ENCODE data around the gene ANKH. TPM values are rescaled to one million over a fixed set of nuclear protein-coding genes. Genes with fewer than 3 reads are reported as not detected.
"Not testable (repeated sequence)": the region's sequence is repeated elsewhere in the genome, so short reads cannot be mapped to it uniquely, and the experiment has no call there.

Gene ANKH
- total and polyA plus RNA-seq, 2 donors (not counting 1 experiment from before 2014, with no cell fraction given), result 13.7 to 71.1 TPM

- H3K9ac ChIP-seq (ENCODE audit: low read length); H3K79me2 ChIP-seq (ENCODE audit: control insufficient read depth, insufficient read depth, low read length); H3K27me3 ChIP-seq (replicated peaks in 1 of 4; ENCODE audit: control extremely low read depth in 1 of 4, control insufficient read depth in 3 of 4, insufficient read depth in 4 of 4, low read length in 3 of 4); H3K4me1 Mint-ChIP-seq; H4K20me1 ChIP-seq (ENCODE audit: control insufficient read depth, insufficient read depth, low read length, poor library complexity, severe bottlenecking); POLR2A ChIA-PET; H3K36me3 ChIP-seq (replicated peaks in 1 of 2; ENCODE audit: control extremely low read depth in 1 of 2, control insufficient read depth in 1 of 2, extremely low read depth in 1 of 2, insufficient read depth in 2 of 2, low read length in 1 of 2); H3K4me1 ChIP-seq (ENCODE audit: control insufficient read depth in 2 of 2, insufficient read depth in 2 of 2, low read length in 2 of 2); intact Hi-C loops (cut with micrococcal nuclease); H3K9me3 ChIP-seq (ENCODE audit: control extremely low read depth in 1 of 3, control insufficient read depth in 2 of 3, insufficient read depth in 1 of 3, low read length in 2 of 3); DNase-seq; H3K4me3 Mint-ChIP-seq; H3K9me3 Mint-ChIP-seq (ENCODE audit: insufficient read depth); H2AFZ ChIP-seq (ENCODE audit: insufficient read depth, low read depth, low read length, poor library complexity, severe bottlenecking); H3K27ac ChIP-seq (ENCODE audit: low read length in 2 of 2); H3K4me2 ChIP-seq (replicated peaks; ENCODE audit: low read depth, low read length, poor library complexity, severe bottlenecking); H3K27ac Mint-ChIP-seq; CTCF ChIA-PET; H3K4me3 ChIP-seq (ENCODE audit: control extremely low read depth in 1 of 5, extremely low read depth in 1 of 5, insufficient read depth in 1 of 5, low read depth in 2 of 5, low read length in 4 of 5); ATAC-seq (ENCODE audit: low read depth): not testable (repeated sequence)
- 100% methylated on average over 2 of the region's 2 CpGs for WGBS (ENCODE audit: insufficient coverage)
- H3K27me3 Mint-ChIP-seq, result peaks cover 20% of the 10 kb centered on the region
Measured at GRCh38 chr5:14919106-14919505, 47.5 kb upstream of the ANKH start.

GRCh38 chr5:14917719-14918118 lies 46.1 kb upstream of the ANKH start:
- peaks cover 0 to 10% (median 0%) of the 10 kb centered on the region in 4 experiments for H3K27me3 ChIP-seq (replicated peaks in 1 of 4; ENCODE audit: control extremely low read depth in 1 of 4, control insufficient read depth in 3 of 4, insufficient read depth in 4 of 4, low read length in 3 of 4)
- DNase-seq, result no peak
- ATAC-seq (ENCODE audit: low read depth), result no peak
- ChIA-PET CTCF (no interaction called here), POLR2A (no interaction called here)
- Mint-ChIP-seq H3K27me3 (peaks cover 26% of the 10 kb centered on the region), H3K4me1 (no peaks in the 10 kb centered on the region), H3K4me3 (no peak overlapping the region), H3K27ac (no peak overlapping the region), H3K9me3 (ENCODE audit: insufficient read depth) (no peaks in the 10 kb centered on the region)
- no peak overlapping the region for H3K9ac ChIP-seq (ENCODE audit: low read length)
- no peak overlapping the region for H3K4me2 ChIP-seq (replicated peaks; ENCODE audit: low read depth, low read length, poor library complexity, severe bottlenecking)
- H3K36me3 ChIP-seq (replicated peaks in 1 of 2; ENCODE audit: control extremely low read depth in 1 of 2, control insufficient read depth in 1 of 2, extremely low read depth in 1 of 2, insufficient read depth in 2 of 2, low read length in 1 of 2), result no peaks in the 10 kb centered on the region
- intact Hi-C loops (cut with micrococcal nuclease), result no loop called here
- no peaks in the 10 kb centered on the region for H3K4me1 ChIP-seq (ENCODE audit: control insufficient read depth in 2 of 2, insufficient read depth in 2 of 2, low read length in 2 of 2)
- H3K79me2 ChIP-seq (ENCODE audit: control insufficient read depth, insufficient read depth, low read length), result no peaks in the 10 kb centered on the region
- H2AFZ ChIP-seq (ENCODE audit: insufficient read depth, low read depth, low read length, poor library complexity, severe bottlenecking), result no peak overlapping the region
- TF ChIP-seq CTCF (IDR thresholded peaks at IDR 0.05), result no peak
- no peak overlapping the region for H3K27ac ChIP-seq (ENCODE audit: low read length in 2 of 2)
- no peaks in the 10 kb centered on the region for H4K20me1 ChIP-seq (ENCODE audit: control insufficient read depth, insufficient read depth, low read length, poor library complexity, severe bottlenecking)
- no peaks in the 10 kb centered on the region for H3K9me3 ChIP-seq (ENCODE audit: control extremely low read depth in 1 of 3, control insufficient read depth in 2 of 3, insufficient read depth in 1 of 3, low read length in 2 of 3)
- WGBS (ENCODE audit: insufficient coverage), result 97% methylated on average over 2 of the region's 2 CpGs
- H3K4me3 ChIP-seq (ENCODE audit: control extremely low read depth in 1 of 5, extremely low read depth in 1 of 5, insufficient read depth in 1 of 5, low read depth in 2 of 5, low read length in 4 of 5), result no peak overlapping the region
